LNCaP clone FGC (cell line): ENCODE results near the gene GRIN2A.

Source experiments
- DNase-seq: peaks from one replicate; pipeline ENCODE4 v3.0.0-alpha.2; 2011; ENCODE audit warnings: low read depth
- H3K4me3 ChIP-seq: 2 replicates; pipeline ENCODE4 v1.5.1; 2011; ENCODE audit warnings: mild to moderate bottlenecking, low read depth, low read length, control low read depth
- TF ChIP-seq, protein P1 (sequence below): IDR thresholded peaks from 2 replicates; pipeline ENCODE4 v1.5.1; 2012; ENCODE audit warnings: mild to moderate bottlenecking; ENCODE audit not compliant: control insufficient read depth, insufficient read depth; ENCODE audit errors: extremely low read depth

The GRIN2A gene

DNA sequence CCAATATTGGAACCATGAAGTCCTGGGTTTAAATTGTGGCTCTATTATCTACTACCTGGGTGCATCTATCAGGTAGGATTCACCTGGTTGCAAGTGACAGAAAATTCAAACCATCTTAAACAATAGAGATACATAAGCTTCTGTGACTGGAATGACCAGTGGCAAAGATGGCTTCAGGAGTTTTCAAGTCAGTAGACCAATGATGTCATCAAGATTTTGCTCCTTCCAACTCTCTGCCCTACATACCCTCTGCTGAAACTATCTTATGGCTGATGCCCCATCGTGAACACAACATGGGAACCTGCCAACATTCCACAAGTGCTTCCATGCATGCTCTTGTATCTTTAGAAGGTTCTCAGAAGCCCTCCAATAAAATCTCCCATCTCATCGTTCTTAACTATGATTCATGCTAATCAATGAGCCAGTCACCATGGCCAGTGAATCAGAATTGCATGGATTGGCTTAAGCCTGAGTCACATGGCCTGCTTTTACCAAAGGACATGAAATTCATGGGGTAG is 180.9 kb downstream of the GRIN2A start:
- H3K4me3 ChIP-seq: no peak overlapping the region
- no peak for DNase-seq

GRCh38 chr16:9996221-9996620 is 186.0 kb downstream of the GRIN2A start:
- DNase-seq: no peak
- no peak overlapping the region for H3K4me3 ChIP-seq
- TF ChIP-seq, protein P1, sequence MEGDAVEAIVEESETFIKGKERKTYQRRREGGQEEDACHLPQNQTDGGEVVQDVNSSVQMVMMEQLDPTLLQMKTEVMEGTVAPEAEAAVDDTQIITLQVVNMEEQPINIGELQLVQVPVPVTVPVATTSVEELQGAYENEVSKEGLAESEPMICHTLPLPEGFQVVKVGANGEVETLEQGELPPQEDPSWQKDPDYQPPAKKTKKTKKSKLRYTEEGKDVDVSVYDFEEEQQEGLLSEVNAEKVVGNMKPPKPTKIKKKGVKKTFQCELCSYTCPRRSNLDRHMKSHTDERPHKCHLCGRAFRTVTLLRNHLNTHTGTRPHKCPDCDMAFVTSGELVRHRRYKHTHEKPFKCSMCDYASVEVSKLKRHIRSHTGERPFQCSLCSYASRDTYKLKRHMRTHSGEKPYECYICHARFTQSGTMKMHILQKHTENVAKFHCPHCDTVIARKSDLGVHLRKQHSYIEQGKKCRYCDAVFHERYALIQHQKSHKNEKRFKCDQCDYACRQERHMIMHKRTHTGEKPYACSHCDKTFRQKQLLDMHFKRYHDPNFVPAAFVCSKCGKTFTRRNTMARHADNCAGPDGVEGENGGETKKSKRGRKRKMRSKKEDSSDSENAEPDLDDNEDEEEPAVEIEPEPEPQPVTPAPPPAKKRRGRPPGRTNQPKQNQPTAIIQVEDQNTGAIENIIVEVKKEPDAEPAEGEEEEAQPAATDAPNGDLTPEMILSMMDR: no peak

More for the DNA sequence above, 180.9 kb downstream of the GRIN2A start:
- TF ChIP-seq, protein P1: no peak

- no peak overlapping the region for H3K4me3 ChIP-seq
- no peak for DNase-seq
- TF ChIP-seq, protein P1: no peak
Measured at GRCh38 chr16:9992441-9992840, 189.8 kb downstream of the GRIN2A start.

- TF ChIP-seq, protein P1: no peak
- DNase-seq: no peak
- no peak overlapping the region for H3K4me3 ChIP-seq
Measured at GRCh38 chr16:9980981-9981380, 201.2 kb downstream of the GRIN2A start.

DNA sequence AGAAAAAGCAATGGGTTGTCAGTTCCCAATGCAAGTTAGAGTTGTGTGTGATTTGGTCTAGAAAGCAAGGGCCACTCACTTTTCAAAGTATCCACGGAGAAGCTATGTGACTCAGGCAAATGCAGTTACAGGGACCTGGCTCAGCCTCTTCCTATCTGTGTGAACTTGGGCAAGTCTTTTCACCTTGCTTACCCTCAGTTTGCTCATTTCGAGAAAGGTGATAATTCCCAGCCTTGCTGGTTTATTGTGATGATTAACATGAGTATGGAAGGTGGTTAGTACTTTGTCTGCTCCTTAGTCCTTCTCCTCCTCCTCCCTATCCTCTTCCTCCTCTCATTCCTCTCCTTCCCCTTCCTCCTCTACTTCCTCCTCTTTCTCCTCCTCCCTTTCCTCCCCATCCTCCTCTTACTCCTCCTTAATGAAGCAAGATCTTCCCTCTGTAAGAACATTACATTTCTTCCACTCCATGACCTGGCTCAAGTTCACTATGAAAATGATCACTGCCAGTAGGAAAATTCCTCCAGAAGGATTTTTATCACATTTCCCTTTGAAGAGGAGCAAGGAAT is 204.0 kb downstream of the GRIN2A start:
- no peak for DNase-seq
- TF ChIP-seq, protein P1: no peak
- H3K4me3 ChIP-seq: no peak overlapping the region

- H3K4me3 ChIP-seq: no peak overlapping the region
- TF ChIP-seq, protein P1: no peak
- DNase-seq: no peak
Measured at GRCh38 chr16:9977333-9977897, 204.8 kb downstream of the GRIN2A start.

DNA sequence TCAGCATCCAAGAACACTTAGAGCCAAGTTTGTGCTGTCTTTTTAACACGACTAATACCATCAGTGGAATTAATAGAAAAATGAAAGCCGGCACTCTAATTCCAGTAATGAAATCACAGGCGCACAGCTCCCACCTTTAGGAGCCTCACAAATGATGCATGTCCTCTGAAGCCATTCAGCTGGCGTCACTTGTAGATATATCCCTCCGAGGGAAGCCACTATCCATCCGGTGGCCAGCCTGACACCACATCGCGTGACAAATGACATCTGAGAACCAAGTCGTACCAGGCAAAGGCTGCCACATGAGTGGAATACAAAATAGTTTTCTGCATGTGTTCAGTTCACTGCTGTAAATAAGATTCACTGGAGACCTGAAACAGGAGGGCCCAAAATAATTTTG is 205.6 kb downstream of the GRIN2A start:
- DNase-seq: no peak
- TF ChIP-seq, protein P1: no peak
- no peak overlapping the region for H3K4me3 ChIP-seq
